ENCODE data around the gene ANKRD10.

ANKRD10 gene

DNA sequence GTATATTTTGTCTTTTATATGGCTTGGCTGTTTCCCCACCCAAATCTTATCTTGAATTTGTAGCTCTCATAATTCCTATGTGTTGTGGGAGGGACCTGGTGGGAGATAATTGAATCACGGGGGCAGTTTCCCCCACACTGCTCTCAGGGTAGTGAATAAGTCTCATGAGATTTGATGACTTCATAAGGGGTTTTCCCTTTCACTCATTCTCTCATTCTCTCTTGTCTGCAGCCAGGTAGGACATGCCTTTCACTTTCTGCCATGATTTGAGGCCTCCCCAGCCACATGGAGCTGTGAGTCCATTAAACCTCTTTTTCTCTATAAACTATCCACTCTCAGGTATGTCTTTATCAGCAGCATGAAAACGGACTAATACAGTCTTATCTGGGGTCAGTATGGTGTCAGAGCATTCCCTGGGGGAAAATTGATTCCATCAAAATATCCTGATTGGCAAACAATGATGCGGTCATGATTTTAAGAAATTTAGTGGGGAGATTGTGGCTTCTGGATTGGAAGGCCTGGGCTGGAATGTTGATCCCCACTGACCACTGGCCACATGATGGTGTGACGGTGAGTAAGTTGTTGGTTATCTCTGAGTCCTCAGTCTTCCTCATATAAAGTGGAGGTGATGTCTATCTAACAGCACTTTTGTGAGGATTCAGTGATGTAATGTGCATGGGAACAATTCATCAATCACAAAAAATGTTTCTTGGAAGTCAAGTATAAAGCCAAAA is 27.5 kb upstream of the ANKRD10 start:
- Histone ChIP-seq H4K20me1 (ENCODE audit: insufficient read depth, low read length) (no peaks in the 10 kb centered on the region), H2AFZ (ENCODE audit: low read depth, low read length) (no peak overlapping the region), H3K4me2 (ENCODE audit: insufficient read depth, low read length) (no peak overlapping the region), H3K27me3 (ENCODE audit: insufficient read depth, low read length, poor library complexity) (no peaks in the 10 kb centered on the region), H3K4me3 (ENCODE audit: low read depth in 1 of 2, low read length in 2 of 2) (no peak overlapping the region), H3K4me1 (ENCODE audit: insufficient read depth, low read length) (no peaks in the 10 kb centered on the region), H3K9ac (ENCODE audit: low read depth, low read length) (no peak overlapping the region), H3K79me2 (ENCODE audit: insufficient read depth, low read length) (no peaks in the 10 kb centered on the region), H3K27ac (ENCODE audit: low read length) (no peak overlapping the region), H3K9me3 (ENCODE audit: insufficient read depth, low read length, severe bottlenecking) (no peaks in the 10 kb centered on the region), H3K36me3 (ENCODE audit: insufficient read depth, low read length) (no peaks in the 10 kb centered on the region)
- ATAC-seq (ENCODE audit: insufficient read depth, low read depth), result no peak
- DNase-seq, result no peak
- TF ChIP-seq, protein P1, sequence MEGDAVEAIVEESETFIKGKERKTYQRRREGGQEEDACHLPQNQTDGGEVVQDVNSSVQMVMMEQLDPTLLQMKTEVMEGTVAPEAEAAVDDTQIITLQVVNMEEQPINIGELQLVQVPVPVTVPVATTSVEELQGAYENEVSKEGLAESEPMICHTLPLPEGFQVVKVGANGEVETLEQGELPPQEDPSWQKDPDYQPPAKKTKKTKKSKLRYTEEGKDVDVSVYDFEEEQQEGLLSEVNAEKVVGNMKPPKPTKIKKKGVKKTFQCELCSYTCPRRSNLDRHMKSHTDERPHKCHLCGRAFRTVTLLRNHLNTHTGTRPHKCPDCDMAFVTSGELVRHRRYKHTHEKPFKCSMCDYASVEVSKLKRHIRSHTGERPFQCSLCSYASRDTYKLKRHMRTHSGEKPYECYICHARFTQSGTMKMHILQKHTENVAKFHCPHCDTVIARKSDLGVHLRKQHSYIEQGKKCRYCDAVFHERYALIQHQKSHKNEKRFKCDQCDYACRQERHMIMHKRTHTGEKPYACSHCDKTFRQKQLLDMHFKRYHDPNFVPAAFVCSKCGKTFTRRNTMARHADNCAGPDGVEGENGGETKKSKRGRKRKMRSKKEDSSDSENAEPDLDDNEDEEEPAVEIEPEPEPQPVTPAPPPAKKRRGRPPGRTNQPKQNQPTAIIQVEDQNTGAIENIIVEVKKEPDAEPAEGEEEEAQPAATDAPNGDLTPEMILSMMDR (IDR thresholded peaks at IDR 0.05; ENCODE audit: borderline replicate concordance, extremely low read depth, low read length, poor library complexity, severe bottlenecking), result no peak

DNA sequence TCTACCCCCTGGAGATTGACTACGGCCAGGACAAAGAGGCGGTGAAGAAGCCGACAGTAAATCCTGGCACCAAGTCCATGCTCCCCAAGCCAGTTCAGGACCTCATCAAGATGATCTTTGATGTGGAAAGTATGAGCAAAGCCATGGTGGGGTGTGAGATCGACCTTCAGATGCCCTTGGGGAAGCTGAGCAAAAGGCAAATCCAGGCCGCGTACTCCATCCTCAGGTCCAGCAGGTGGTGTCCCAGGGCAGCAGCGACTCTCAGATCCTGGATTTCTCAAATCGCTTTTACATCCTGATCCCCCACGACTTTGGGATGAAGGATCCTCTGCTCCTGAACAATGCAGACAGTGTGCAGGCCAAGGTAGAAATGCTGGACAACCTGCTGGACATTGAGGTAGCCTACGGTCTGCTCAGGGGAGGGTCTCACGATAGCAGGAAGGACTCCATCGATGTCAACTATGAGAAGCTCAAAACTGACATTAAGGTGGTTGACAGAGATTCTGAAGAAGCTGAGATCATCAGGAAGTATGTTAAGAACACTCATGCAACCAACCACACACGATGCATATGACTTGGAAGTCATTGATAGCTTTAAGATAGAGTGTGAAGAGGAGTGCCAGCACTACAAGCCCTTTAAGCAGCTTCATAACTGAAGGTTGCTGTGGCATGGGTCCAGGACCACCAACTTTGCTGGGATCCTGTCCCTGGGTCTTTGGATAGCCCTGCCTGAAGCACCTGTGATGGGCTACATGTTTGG is 24.0 kb upstream of the ANKRD10 start:
- no peaks in the 10 kb centered on the region for H3K79me2 ChIP-seq (ENCODE audit: insufficient read depth, low read length)
- peaks cover 15% of the 10 kb centered on the region for H3K9me3 ChIP-seq (ENCODE audit: insufficient read depth, low read length, severe bottlenecking)
- H2AFZ ChIP-seq (ENCODE audit: low read depth, low read length), result no peak overlapping the region
- ATAC-seq (ENCODE audit: insufficient read depth, low read depth) (no peak), DNase-seq (no peak)
- no peak overlapping the region for H3K9ac ChIP-seq (ENCODE audit: low read depth, low read length)
- no peaks in the 10 kb centered on the region for H3K36me3 ChIP-seq (ENCODE audit: insufficient read depth, low read length)
- TF ChIP-seq EZH2 (IDR thresholded peaks at IDR 0.05; ENCODE audit: borderline replicate concordance, low read depth, low read length, severe bottlenecking), result no peak
- no peaks in the 10 kb centered on the region for H3K27me3 ChIP-seq (ENCODE audit: insufficient read depth, low read length, poor library complexity)
- H3K4me2 ChIP-seq (ENCODE audit: insufficient read depth, low read length), result no peak overlapping the region
- H4K20me1 ChIP-seq (ENCODE audit: insufficient read depth, low read length), result no peaks in the 10 kb centered on the region
- no peak overlapping the region for H3K27ac ChIP-seq (ENCODE audit: low read length)
- no peaks in the 10 kb centered on the region for H3K4me1 ChIP-seq (ENCODE audit: insufficient read depth, low read length)
- H3K4me3 ChIP-seq (ENCODE audit: low read depth in 1 of 2, low read length in 2 of 2), result no peak overlapping the region

DNA sequence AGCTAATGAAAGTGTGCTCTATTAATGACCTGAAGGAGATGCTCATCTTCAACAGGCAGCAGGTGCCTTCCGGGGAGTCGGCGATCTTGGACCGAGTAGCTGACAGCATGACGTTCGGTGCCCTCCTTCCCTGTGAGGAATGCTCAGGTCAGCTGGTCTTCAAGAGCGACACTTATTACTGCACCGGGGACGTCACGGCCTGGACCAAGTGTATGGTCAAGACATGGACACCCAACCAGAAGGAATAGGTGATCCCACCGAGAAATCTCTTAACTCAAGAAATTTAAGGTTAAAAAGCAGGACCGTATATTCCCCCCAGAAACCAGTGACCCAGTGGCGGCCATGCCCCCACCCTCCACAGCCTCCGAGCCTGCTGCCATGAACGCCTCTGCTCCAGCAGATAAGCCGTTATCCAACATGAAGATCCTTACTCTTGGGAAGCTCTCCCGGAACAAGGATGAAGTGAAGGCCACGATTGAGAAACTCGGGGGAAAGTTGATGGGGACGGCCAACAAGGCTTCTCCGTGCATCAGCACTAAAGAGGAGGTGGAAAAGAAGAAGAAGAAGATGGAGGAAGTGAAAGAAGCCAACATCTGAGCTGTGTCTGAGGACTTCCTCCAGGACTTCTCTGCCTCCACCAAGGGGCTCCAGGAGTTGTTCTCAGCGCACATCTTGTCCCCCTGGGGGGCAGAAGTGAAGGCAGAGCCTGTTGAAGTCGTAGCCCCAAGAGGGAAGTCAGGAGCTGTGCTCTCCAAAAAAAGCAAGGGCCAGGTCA is 22.8 kb upstream of the ANKRD10 start:
- no peak for ATAC-seq (ENCODE audit: insufficient read depth, low read depth)
- no peak for TF ChIP-seq EZH2 (IDR thresholded peaks at IDR 0.05; ENCODE audit: borderline replicate concordance, low read depth, low read length, severe bottlenecking)
- TF ChIP-seq, protein P1 (IDR thresholded peaks at IDR 0.05; ENCODE audit: borderline replicate concordance, extremely low read depth, low read length, poor library complexity, severe bottlenecking), result no peak
- H3K27ac ChIP-seq (ENCODE audit: low read length), result no peak overlapping the region
- no peak overlapping the region for H3K9ac ChIP-seq (ENCODE audit: low read depth, low read length)
- H3K4me1 ChIP-seq (ENCODE audit: insufficient read depth, low read length), result no peaks in the 10 kb centered on the region
- DNase-seq, result no peak
- no peaks in the 10 kb centered on the region for H3K36me3 ChIP-seq (ENCODE audit: insufficient read depth, low read length)
- H3K9me3 ChIP-seq (ENCODE audit: insufficient read depth, low read length, severe bottlenecking), result peaks cover 27% of the 10 kb centered on the region
- no peak overlapping the region for H3K4me2 ChIP-seq (ENCODE audit: insufficient read depth, low read length)
- no peaks in the 10 kb centered on the region for H4K20me1 ChIP-seq (ENCODE audit: insufficient read depth, low read length)
- H3K79me2 ChIP-seq (ENCODE audit: insufficient read depth, low read length), result no peaks in the 10 kb centered on the region
- no peaks in the 10 kb centered on the region for H3K27me3 ChIP-seq (ENCODE audit: insufficient read depth, low read length, poor library complexity)
- no peak overlapping the region for H2AFZ ChIP-seq (ENCODE audit: low read depth, low read length)
- no peak overlapping the region for H3K4me3 ChIP-seq (ENCODE audit: low read depth in 1 of 2, low read length in 2 of 2)

DNA sequence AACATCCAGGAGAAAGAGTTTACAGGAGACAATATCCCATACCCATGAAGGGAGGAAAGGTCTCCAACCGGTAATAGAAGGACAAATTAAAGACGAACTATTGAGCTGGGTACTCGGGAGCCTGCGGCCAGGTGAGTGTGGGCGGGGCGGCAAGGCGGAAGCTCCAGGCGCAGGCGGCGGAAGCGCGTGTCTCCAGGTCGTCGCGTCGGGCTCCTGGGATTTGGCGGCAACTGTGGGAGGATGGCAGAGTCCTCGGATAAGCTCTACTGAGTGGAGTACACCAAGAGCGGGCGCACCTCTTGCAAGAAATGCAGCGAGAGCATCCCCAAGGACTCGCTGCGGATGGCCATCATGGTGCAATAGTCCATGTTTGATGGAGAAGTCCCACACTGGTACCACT is 21.6 kb upstream of the ANKRD10 start:
- Histone ChIP-seq H3K4me2 (ENCODE audit: insufficient read depth, low read length) (no peak overlapping the region), H3K4me3 (ENCODE audit: low read depth in 1 of 2, low read length in 2 of 2) (no peak overlapping the region), H3K27ac (ENCODE audit: low read length) (no peak overlapping the region), H3K9ac (ENCODE audit: low read depth, low read length) (no peak overlapping the region), H3K27me3 (ENCODE audit: insufficient read depth, low read length, poor library complexity) (no peaks in the 10 kb centered on the region), H4K20me1 (ENCODE audit: insufficient read depth, low read length) (no peaks in the 10 kb centered on the region), H2AFZ (ENCODE audit: low read depth, low read length) (no peak overlapping the region), H3K9me3 (ENCODE audit: insufficient read depth, low read length, severe bottlenecking) (peaks cover 31% of the 10 kb centered on the region), H3K4me1 (ENCODE audit: insufficient read depth, low read length) (no peaks in the 10 kb centered on the region), H3K36me3 (ENCODE audit: insufficient read depth, low read length) (no peaks in the 10 kb centered on the region), H3K79me2 (ENCODE audit: insufficient read depth, low read length) (no peaks in the 10 kb centered on the region)
- DNase-seq (no peak), ATAC-seq (ENCODE audit: insufficient read depth, low read depth) (no peak)
- no peak for TF ChIP-seq EZH2 (IDR thresholded peaks at IDR 0.05; ENCODE audit: borderline replicate concordance, low read depth, low read length, severe bottlenecking)
- TF ChIP-seq, protein P1 (IDR thresholded peaks at IDR 0.05; ENCODE audit: borderline replicate concordance, extremely low read depth, low read length, poor library complexity, severe bottlenecking), result no peak
